IMR-90 (cell line): ENCODE data around the gene AKAP13. TPM values are rescaled to one million over a fixed set of nuclear protein-coding genes. Genes with fewer than 3 reads are reported as not detected.

ENCODE experiments used
- ATAC-seq: fragments of 200-7000 bp; cut with Tn5 transposase; 2 replicates; pipeline ENCODE4 v1.9.1; 2020; ENCODE audit warnings: low read depth, mild to moderate bottlenecking, moderate library complexity
- BruUV-seq: library from RNA; stranded (reverse); fragments of 400-500 nt; replicated peaks from 2 replicates; lab custom pipeline; 2021; lab: Mats Ljungman, UMichigan
- CTCF ChIA-PET: fragments of 300-600 bp; formaldehyde crosslinking; extraction: SDS; loops from one replicate; lab custom pipeline; 2021; ENCODE audit warnings: antibody characterized with exemption; lab: Yijun Ruan, JAX
- POLR2A ChIA-PET: fragments of 300-600 bp; sonication (Branson Sonifier 250); formaldehyde crosslinking; loops from one replicate; lab custom pipeline; 2022; ENCODE audit warnings: antibody characterized with exemption; ENCODE audit not compliant: unreplicated experiment; lab: Charles Lee
- DNase-seq: peaks from one replicate; pipeline ENCODE4 v3.0.0; 2013
- H2AFZ ChIP-seq: replicated peaks from 2 replicates; pipeline ENCODE3; 2013; ENCODE audit warnings: low read length, mild to moderate bottlenecking; ENCODE audit not compliant: poor library complexity
- H2AK5ac ChIP-seq: 2 replicates; pipeline ENCODE4 v1.6.1; 2013; ENCODE audit warnings: low read depth, low read length, inconsistent platforms
- H2AK9ac ChIP-seq: replicated peaks from 2 replicates; pipeline ENCODE3; 2013; ENCODE audit warnings: mild to moderate bottlenecking, low read depth, low read length, moderate library complexity; ENCODE audit not compliant: poor library complexity
- H2BK120ac ChIP-seq: 2 replicates; pipeline ENCODE4 v1.6.1; 2013; ENCODE audit warnings: low read depth, low read length, inconsistent platforms
- H2BK15ac ChIP-seq: 3 replicates; pipeline ENCODE4 v1.6.1; 2013; ENCODE audit warnings: low read depth, low read length, inconsistent platforms
- H2BK20ac ChIP-seq: 2 replicates; pipeline ENCODE4 v1.6.1; 2013; ENCODE audit warnings: low read depth, mild to moderate bottlenecking, inconsistent platforms, low read length, moderate library complexity
- H2BK5ac ChIP-seq: 2 replicates; pipeline ENCODE4 v1.6.1; 2013; ENCODE audit warnings: mild to moderate bottlenecking, low read depth, low read length, inconsistent platforms; ENCODE audit not compliant: poor library complexity, severe bottlenecking
- H3K14ac ChIP-seq: replicated peaks from 2 replicates; pipeline ENCODE4 v1.6.1; 2013; ENCODE audit warnings: low read depth, low read length, inconsistent platforms
- H3K18ac ChIP-seq: 2 replicates; pipeline ENCODE4 v1.6.1; 2013; ENCODE audit warnings: low read depth, low read length, control low read depth
- H3K23ac ChIP-seq: 2 replicates; pipeline ENCODE4 v1.6.1; 2013; ENCODE audit warnings: low read depth, low read length, inconsistent platforms
- H3K27ac ChIP-seq: 2 replicates; pipeline ENCODE4 v1.5.1; 2013; ENCODE audit warnings: mild to moderate bottlenecking, control low read depth, low read length; ENCODE audit not compliant: insufficient read depth
- H3K27me3 ChIP-seq: 2 replicates; pipeline ENCODE4 v1.6.1; 2013; ENCODE audit warnings: low read length; ENCODE audit not compliant: control insufficient read depth, insufficient read depth
- H3K36me3 ChIP-seq: 2 replicates; pipeline ENCODE4 v1.6.1; 2013; ENCODE audit warnings: low read length, mixed read lengths; ENCODE audit not compliant: control insufficient read depth, insufficient read depth
- H3K4ac ChIP-seq: 2 replicates; pipeline ENCODE4 v1.6.1; 2013; ENCODE audit warnings: low read depth, low read length, inconsistent platforms
- H3K4me1 ChIP-seq: 2 replicates; pipeline ENCODE4 v1.6.1; 2013; ENCODE audit warnings: low read length, mixed read lengths; ENCODE audit not compliant: control insufficient read depth, insufficient read depth
- H3K4me2 ChIP-seq: 2 replicates; pipeline ENCODE4 v1.6.1; 2013; ENCODE audit warnings: low read depth, mild to moderate bottlenecking, control low read depth, low read length, moderate library complexity
- H3K4me3 ChIP-seq: 2 replicates; pipeline ENCODE4 v1.5.1; 2013; ENCODE audit warnings: low read depth, mild to moderate bottlenecking, control low read depth, low read length, moderate library complexity; ENCODE audit not compliant: insufficient read depth
- H3K56ac ChIP-seq: 2 replicates; pipeline ENCODE4 v1.6.1; 2013; ENCODE audit warnings: low read length, inconsistent platforms; ENCODE audit not compliant: insufficient read depth; ENCODE audit errors: extremely low read depth
- H3K79me1 ChIP-seq, 2 experiments: 2 replicates each; pipeline ENCODE4 v1.6.1; 2013; ENCODE audit warnings: low read length in 2 of 2, inconsistent platforms in 1 of 2, low read depth in 1 of 2
- H3K9ac ChIP-seq: 2 replicates; pipeline ENCODE4 v1.6.1; 2013; ENCODE audit warnings: low read depth, low read length, control low read depth
- H3K9me1 ChIP-seq: 2 replicates; pipeline ENCODE4 v1.6.1; 2013; ENCODE audit warnings: low read length, inconsistent platforms; ENCODE audit not compliant: insufficient read depth
- H3K9me3 ChIP-seq: 2 replicates; pipeline ENCODE4 v1.6.1; 2013; ENCODE audit warnings: low read length; ENCODE audit not compliant: control insufficient read depth, insufficient read depth
- H4K20me1 ChIP-seq: 2 replicates; pipeline ENCODE4 v1.6.1; 2013; ENCODE audit warnings: low read length, inconsistent platforms; ENCODE audit not compliant: insufficient read depth
- H4K5ac ChIP-seq: 2 replicates; pipeline ENCODE4 v1.6.1; 2013; ENCODE audit warnings: mild to moderate bottlenecking, low read depth, low read length, control low read depth
- H4K8ac ChIP-seq, 2 experiments: 2 replicates each; pipeline ENCODE4 v1.6.1; 2013; ENCODE audit warnings: low read depth in 2 of 2, low read length in 2 of 2, control low read depth in 1 of 2, inconsistent platforms in 1 of 2
- H4K91ac ChIP-seq: 2 replicates; pipeline ENCODE4 v1.6.1; 2013; ENCODE audit warnings: low read depth, low read length, inconsistent platforms; ENCODE audit not compliant: insufficient read depth
- CEBPB ChIP-seq: IDR thresholded peaks from 2 replicates; pipeline ENCODE4 v1.6.1; 2012; ENCODE audit warnings: low read depth, low read length, improper control_type of control experiment
- CHD1 ChIP-seq: IDR thresholded peaks from 2 replicates; pipeline ENCODE4 v1.6.1; 2012; ENCODE audit warnings: low read depth, low read length, improper control_type of control experiment
- ELK1 ChIP-seq: fragments of 150-350 bp; IDR thresholded peaks from 2 replicates; pipeline ENCODE4 v1.6.1; 2016; ENCODE audit warnings: low read depth, mild to moderate bottlenecking, low read length, moderate library complexity, borderline replicate concordance
- FOS ChIP-seq: fragments of 150-350 bp; IDR thresholded peaks from 2 replicates; pipeline ENCODE4 v1.6.1; 2016; ENCODE audit warnings: low read depth, low read length
- MXI1 ChIP-seq: IDR thresholded peaks from 2 replicates; pipeline ENCODE4 v1.6.1; 2012; ENCODE audit warnings: low read depth, mild to moderate bottlenecking, low read length, moderate library complexity, borderline replicate concordance
- POLR2A ChIP-seq: IDR thresholded peaks from 2 replicates; pipeline ENCODE4 v1.6.1; 2012; ENCODE audit warnings: mild to moderate bottlenecking, low read depth, low read length
- RCOR1 ChIP-seq: IDR thresholded peaks from 2 replicates; pipeline ENCODE4 v1.6.1; 2012; ENCODE audit warnings: mild to moderate bottlenecking, low read length, improper control_type of control experiment; ENCODE audit not compliant: insufficient replicate concordance
- WGBS, 2 experiments: methylation state at CpG; one replicate each; pipeline versions ENCODE4 v1.1.5 to v1.1.7; 2013; ENCODE audit warnings: missing lambda C conversion rate in 2 of 2; ENCODE audit not compliant: insufficient read length in 1 of 2; ENCODE audit errors: extremely low coverage in 2 of 2; 5-methylcytosine and 5-hydroxymethylcytosine counted together
- dilution Hi-C: fragments of 300-500 bp; cut with HindIII; formaldehyde crosslinking; loops from one replicate; pipeline ENCODE4 v1.14.3; 2018; ENCODE audit warnings: low sequenced_read_pairs; ENCODE audit not compliant: unreplicated experiment
- in situ Hi-C: fragments of 300-500 bp; cut with MboI; formaldehyde crosslinking; loops from 3 replicates; pipeline ENCODE4 v1.14.3; 2019; ENCODE audit warnings: low sequenced_read_pairs, inconsistent platforms, mixed read lengths
- intact Hi-C: fragments of 100-400 bp; cut with micrococcal nuclease; formaldehyde crosslinking; loops from 2 replicates; pipeline ENCODE4 v1.10.0; 2022
- polyA plus RNA-seq, 3 experiments: library from polyadenylated mRNA; depleted of rRNA; stranded (reverse); fragments of >200 nt; gene quantifications; 2 replicates each; pipeline ENCODE4 v1.2.3, GENCODE V29; 2012; ENCODE audit warnings: low replicate concordance in 1 of 3
- total RNA-seq: library from RNA; depleted of rRNA; stranded (reverse); fragments of >200 nt; gene quantifications from 2 replicates; pipeline ENCODE4 v1.2.3, GENCODE V29; 2012

AKAP13 gene
- total and polyA plus RNA-seq, 2 of the 4 experiments (the other 2 are of a cell fraction) = 10.4 to 46.4 TPM

- Histone ChIP-seq H3K36me3 (peaks cover 1% of the 10 kb centered on the region; the same call in 1 of the 2 replicates), H4K8ac (no peak overlapping the region), H3K9me3 (no peaks in the 10 kb centered on the region), H3K56ac (no peak overlapping the region), H3K23ac (no peak overlapping the region), H4K20me1 (no peaks in the 10 kb centered on the region), H2BK120ac (no peak overlapping the region), H2AK9ac (no peak overlapping the region), H4K5ac (no peak overlapping the region), H2BK20ac (no peak overlapping the region), H4K91ac (no peak overlapping the region), H3K27ac (no peak overlapping the region), H2BK15ac (no peak overlapping the region), H3K4me1 (peaks cover 18% of the 10 kb centered on the region), H3K4me3 (no peak overlapping the region), H3K14ac (no peak overlapping the region), H3K27me3 (no peaks in the 10 kb centered on the region), H3K9me1 (peaks cover 22% of the 10 kb centered on the region), H2AK5ac (no peak overlapping the region), H3K79me1 (peaks cover 15 to 38% of the 10 kb centered on the region in 2 experiments), H3K4ac (no peak overlapping the region), H3K18ac (no peak overlapping the region), H3K9ac (no peak overlapping the region), H2BK5ac (no peak overlapping the region), H3K4me2 (no peak overlapping the region), H2AFZ (no peak overlapping the region)
- in situ Hi-C loops = no loop called here
- no peak for DNase-seq
- no CpG with 5 or more reads among the region's 3 CpGs for WGBS, 2 experiments
- CTCF ChIA-PET = interaction anchor here (1.2 kb wide), 1 partner anchor 37 kb away, joined by 3 read pairs; no protein-coding TSS in a partner anchor
- no peak for ATAC-seq
- no TSS peak for BruUV-seq
- intact Hi-C loops = loop anchor here (1.0 to 10.0 kb wide), 4 partner anchors 89 to 408 kb away; no protein-coding TSS in a partner anchor
- dilution Hi-C loops = no loop called here
- TF ChIP-seq POLR2A (no peak), ELK1 (no peak), RCOR1 (no peak), CEBPB (no peak), MXI1 (no peak), CHD1 (no peak), FOS (no peak)
- POLR2A ChIA-PET = no interaction called here
These were observed 324.5 kb downstream of the AKAP13 start for GRCh38 chr15:85704720-85705429.
